Endothelial cell of umbilical vein (primary cell): Measurements from ENCODE around the gene TMEM167B. TPM values are rescaled to one million over a fixed set of nuclear protein-coding genes. Genes with fewer than 3 reads are reported as not detected.

Experiments
- BruUV-seq: library from RNA; stranded (reverse); fragments of 400-500 nt; replicated peaks from 2 replicates; lab custom pipeline; 2021; lab: Mats Ljungman, UMichigan
- CTCF ChIA-PET: fragments of 300-600, 350-600 bp; sonication (Branson Sonifier 250); formaldehyde crosslinking; loops from one replicate; lab custom pipeline; 2021; ENCODE audit warnings: antibody characterized with exemption, inconsistent platforms; lab: Charles Lee
- POLR2A ChIA-PET: fragments of 300-600, 350-600 bp; sonication (Branson Sonifier 250); formaldehyde crosslinking; loops from one replicate; lab custom pipeline; 2021; ENCODE audit warnings: antibody characterized with exemption, inconsistent platforms; lab: Charles Lee
- DNase-seq: peaks from one replicate; pipeline ENCODE4 v3.0.0-alpha.2; 2011; ENCODE audit warnings: low read depth, low spot score
- FAIRE-seq: peaks from 2 replicates; lab custom pipeline; 2011; peaks lifted over from hg19 to GRCh38; lab: Jason Lieb, UNC
- H2AFZ ChIP-seq: 2 replicates; pipeline ENCODE4 v1.6.0; 2012; ENCODE audit warnings: low read depth, low read length, control low read depth, inconsistent platforms
- H3K27ac ChIP-seq: 2 replicates; pipeline ENCODE4 v1.5.1; 2011; ENCODE audit warnings: low read depth, mild to moderate bottlenecking, control low read depth, low read length, moderate library complexity; ENCODE audit not compliant: insufficient read depth
- H3K27me3 ChIP-seq, 2 experiments: 2 replicates each; pipeline versions ENCODE4 v1.6.0 to v1.6.1; 2011; ENCODE audit warnings: low read length in 2 of 2, mixed read lengths in 1 of 2; ENCODE audit not compliant: control insufficient read depth in 2 of 2, insufficient read depth in 2 of 2
- H3K36me3 ChIP-seq, 2 experiments: 2 replicates in 1 of 2; 3 replicates in 1 of 2; pipeline ENCODE4 v1.5.1; 2011; ENCODE audit warnings: low read length in 2 of 2, mild to moderate bottlenecking in 1 of 2, moderate library complexity in 1 of 2; ENCODE audit not compliant: control insufficient read depth in 2 of 2, insufficient read depth in 2 of 2; ENCODE audit errors: extremely low read depth in 1 of 2
- H3K4me1 ChIP-seq: 3 replicates; pipeline ENCODE4 v1.5.1; 2011; ENCODE audit warnings: mild to moderate bottlenecking, low read length; ENCODE audit not compliant: control insufficient read depth, insufficient read depth; ENCODE audit errors: extremely low read depth
- H3K4me2 ChIP-seq: 2 replicates; pipeline ENCODE4 v1.6.1; 2011; ENCODE audit warnings: low read length, control low read depth, mixed read lengths; ENCODE audit not compliant: insufficient read depth
- H3K4me3 ChIP-seq, 3 experiments: fragments of 200-600 bp in 1 of 3; sonication (generic), shearing (Covaris generic) in 1 of 3; replicated peaks in 1 of 3; 2 replicates each; pipeline ENCODE4 v1.5.1; 2011 to 2016; ENCODE audit warnings: control low read depth in 3 of 3, low read length in 3 of 3, mild to moderate bottlenecking in 2 of 3, inconsistent platforms in 1 of 3, low read depth in 1 of 3, moderate library complexity in 1 of 3; ENCODE audit not compliant: insufficient read depth in 1 of 3
- H3K79me2 ChIP-seq: 2 replicates; pipeline ENCODE4 v1.6.0; 2012; ENCODE audit warnings: low read length, inconsistent platforms; ENCODE audit not compliant: control insufficient read depth, insufficient read depth
- H3K9ac ChIP-seq: replicated peaks from 2 replicates; pipeline ENCODE3; 2011; ENCODE audit warnings: low read length, control low read depth; ENCODE audit not compliant: insufficient read depth; ENCODE audit errors: extremely low read depth
- H3K9me1 ChIP-seq: replicated peaks from 3 replicates; pipeline ENCODE4 v1.6.0; 2011; ENCODE audit warnings: mild to moderate bottlenecking, low read length; ENCODE audit not compliant: control insufficient read depth, insufficient read depth; ENCODE audit errors: extremely low read depth
- H3K9me3 ChIP-seq: replicated peaks from 2 replicates; pipeline ENCODE4 v1.5.1; 2012; ENCODE audit warnings: low read length, inconsistent platforms; ENCODE audit not compliant: control insufficient read depth, insufficient read depth
- H4K20me1 ChIP-seq: replicated peaks from 2 replicates; pipeline ENCODE3; 2011; ENCODE audit warnings: mild to moderate bottlenecking, low read length; ENCODE audit not compliant: control insufficient read depth, insufficient read depth; ENCODE audit errors: extremely low read depth
- EZH2 ChIP-seq: IDR thresholded peaks from 2 replicates; pipeline ENCODE4 v1.6.1; 2012; ENCODE audit warnings: borderline replicate concordance, low read depth, mild to moderate bottlenecking, moderate library complexity, low read length, inconsistent platforms; ENCODE audit not compliant: severe bottlenecking
- FOS ChIP-seq: IDR thresholded peaks from 2 replicates; pipeline ENCODE4 v1.6.1; 2011; ENCODE audit warnings: mild to moderate bottlenecking, low read length, moderate library complexity, borderline replicate concordance; ENCODE audit not compliant: insufficient read depth
- GATA2 ChIP-seq: IDR thresholded peaks from 2 replicates; pipeline ENCODE4 v1.7.0; 2011; ENCODE audit warnings: low read depth, mild to moderate bottlenecking, moderate library complexity, mixed read lengths, low read length; ENCODE audit not compliant: insufficient read length, insufficient read depth
- JUN ChIP-seq: IDR thresholded peaks from 2 replicates; pipeline ENCODE4 v1.6.1; 2011; ENCODE audit warnings: borderline replicate concordance, low read depth; ENCODE audit not compliant: insufficient read length, insufficient read depth
- MAX ChIP-seq: IDR thresholded peaks from 2 replicates; pipeline ENCODE4 v1.6.1; 2011; ENCODE audit not compliant: insufficient read depth, insufficient read length
- MYC ChIP-seq: IDR thresholded peaks from one replicate; pipeline ENCODE4 v1.6.1; 2011; ENCODE audit warnings: mild to moderate bottlenecking, low read depth, low read length
- POLR2A ChIP-seq: IDR thresholded peaks from 2 replicates; pipeline ENCODE4 v1.6.1; 2012; ENCODE audit warnings: low read depth, mild to moderate bottlenecking, control low read depth, low read length
- POLR2AphosphoS5 ChIP-seq: IDR thresholded peaks from 2 replicates; pipeline ENCODE4 v1.6.1; 2012; ENCODE audit warnings: low read depth, mild to moderate bottlenecking, control low read depth, low read length, moderate library complexity; ENCODE audit not compliant: insufficient read depth
- dilution Hi-C: fragments of 300-500 bp; cut with MboI; formaldehyde crosslinking; loops from one replicate; pipeline ENCODE4 v1.15.0; 2019; ENCODE audit warnings: low sequenced_read_pairs; ENCODE audit not compliant: extremely low pct_ligation_motif_present
- intact Hi-C: fragments of 100-400 bp; cut with micrococcal nuclease; formaldehyde crosslinking; loops from one replicate; pipeline ENCODE4 v1.10.0; 2022
- polyA plus RNA-seq, 4 experiments: library from polyadenylated mRNA; depleted of rRNA in 3 of 4; stranded (reverse) in 3 of 4; unstranded in 1 of 4; fragments of >200 nt; gene quantifications; 2 replicates each; pipeline versions ENCODE4 v1.2.1 to v1.2.3, GENCODE V29; 2011 to 2012; ENCODE audit warnings: missing spikeins in 1 of 4
- total RNA-seq: library from RNA; stranded (reverse); gene quantifications from 2 replicates; pipeline ENCODE4 v1.2.3, GENCODE V29; 2021
- TF ChIP-seq, protein P1 (sequence below), 2 donors: IDR thresholded peaks; 1 replicate in 1 of 2; 2 replicates in 1 of 2; pipeline ENCODE4 v1.5.1; 2011; ENCODE audit warnings: low read length in 2 of 2, mild to moderate bottlenecking in 2 of 2, moderate library complexity in 2 of 2, control low read depth in 1 of 2, inconsistent platforms in 1 of 2, low read depth in 1 of 2; ENCODE audit not compliant: insufficient read depth in 1 of 2; ENCODE audit errors: extremely low read depth in 1 of 2

TMEM167B gene
- total and polyA plus RNA-seq, 2 donors (not counting 3 experiments of a cell fraction or from before 2014, with no cell fraction given), result 6.7 to 21.1 TPM

- DNase-seq, result peak; percentile 71
Observed at GRCh38 chr1:109091078-109091838, 694 bp downstream of the TMEM167B start.

More at GRCh38 chr1:109091078-109091838, 694 bp downstream of the TMEM167B start:
- BruUV-seq, result TSS peak; percentile 60
- FAIRE-seq, result peak; percentile 57
- Histone ChIP-seq H3K27me3 (no peaks in the 10 kb centered on the region), H3K4me1 (peaks cover 13% of the 10 kb centered on the region), H3K79me2 (peaks cover 22% of the 10 kb centered on the region), H3K4me2 (peak overlapping the region; percentile 81), H3K9me3 (no peaks in the 10 kb centered on the region), H2AFZ (peak overlapping the region; percentile 83), H3K4me3 (peak overlapping the region; percentile 97 to 99 (median 97)), H3K27ac (peak overlapping the region; percentile 63), H4K20me1 (no peaks in the 10 kb centered on the region), H3K9me1 (no peaks in the 10 kb centered on the region), H3K9ac (peak overlapping the region; percentile 91), H3K36me3 (peaks cover 2 to 6% of the 10 kb centered on the region in 2 experiments)
- intact Hi-C loops (loop anchor here (10.0 kb wide), 1 partner anchor 944 kb away; the partner anchor contains the start of gene STRIP1), dilution Hi-C loops (no loop called here)
- ChIA-PET POLR2A (interaction anchor here (0.6 to 2.6 kb wide), 5 partner anchors 9 to 106 kb away, joined by 3 to 8 read pairs (median 3); partner anchors contain the start of gene TAF13), CTCF (interaction anchor here (1.0 to 3.0 kb wide), 6 partner anchors 9 to 123 kb away, joined by 3 to 35 read pairs (median 4); partner anchors contain the start of genes ELAPOR1, SARS1 and TAF13)
- TF ChIP-seq, protein P1, sequence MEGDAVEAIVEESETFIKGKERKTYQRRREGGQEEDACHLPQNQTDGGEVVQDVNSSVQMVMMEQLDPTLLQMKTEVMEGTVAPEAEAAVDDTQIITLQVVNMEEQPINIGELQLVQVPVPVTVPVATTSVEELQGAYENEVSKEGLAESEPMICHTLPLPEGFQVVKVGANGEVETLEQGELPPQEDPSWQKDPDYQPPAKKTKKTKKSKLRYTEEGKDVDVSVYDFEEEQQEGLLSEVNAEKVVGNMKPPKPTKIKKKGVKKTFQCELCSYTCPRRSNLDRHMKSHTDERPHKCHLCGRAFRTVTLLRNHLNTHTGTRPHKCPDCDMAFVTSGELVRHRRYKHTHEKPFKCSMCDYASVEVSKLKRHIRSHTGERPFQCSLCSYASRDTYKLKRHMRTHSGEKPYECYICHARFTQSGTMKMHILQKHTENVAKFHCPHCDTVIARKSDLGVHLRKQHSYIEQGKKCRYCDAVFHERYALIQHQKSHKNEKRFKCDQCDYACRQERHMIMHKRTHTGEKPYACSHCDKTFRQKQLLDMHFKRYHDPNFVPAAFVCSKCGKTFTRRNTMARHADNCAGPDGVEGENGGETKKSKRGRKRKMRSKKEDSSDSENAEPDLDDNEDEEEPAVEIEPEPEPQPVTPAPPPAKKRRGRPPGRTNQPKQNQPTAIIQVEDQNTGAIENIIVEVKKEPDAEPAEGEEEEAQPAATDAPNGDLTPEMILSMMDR (IDR thresholded peaks at IDR 0.05; ENCODE audit: extremely low read depth in 1 of 2, insufficient read depth in 1 of 2, low read depth in 1 of 2, low read length in 2 of 2), result no peak
- TF ChIP-seq MAX (no peak), MYC (no peak), GATA2 (no peak), FOS (no peak), JUN (no peak), POLR2AphosphoS5 (no peak), POLR2A (no peak), EZH2 (no peak)
